Measurements from ENCODE around the gene ZNF350. TPM values are rescaled to one million over a fixed set of nuclear protein-coding genes. Genes with fewer than 3 reads are reported as not detected.

Gene ZNF350
- total RNA-seq, 6 experiments from 2014 or later, result 4.8 to 7.0 (median 5.6) TPM

DNA sequence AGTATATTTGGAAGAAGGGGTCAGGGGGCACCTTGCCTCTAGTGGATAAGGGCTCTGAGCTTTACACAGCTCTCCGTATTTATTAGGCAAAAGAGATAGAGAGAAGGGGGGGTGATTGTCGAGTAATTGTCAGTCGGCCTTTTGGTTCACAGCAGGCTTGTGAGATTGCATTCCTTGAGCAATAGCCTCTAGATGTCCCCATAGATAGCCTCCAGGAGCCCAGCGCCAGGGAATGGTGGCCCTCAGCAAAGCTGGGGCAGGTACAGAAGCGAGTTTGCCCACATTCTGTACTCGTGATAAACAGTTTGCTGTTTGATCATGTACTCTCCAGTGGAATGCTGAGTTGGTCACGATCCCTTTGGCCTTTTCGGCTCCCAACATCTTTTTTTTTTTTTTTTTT lies 54.7 kb downstream of the ZNF350 start:
- peaks cover 28% of the 10 kb centered on the region for H3K9me3 Mint-ChIP-seq
- H3K36me3 Mint-ChIP-seq (ENCODE audit: low read depth), result peaks cover 86% of the 10 kb centered on the region
- H3K4me3 Mint-ChIP-seq, result no peak overlapping the region
- H3K27ac Mint-ChIP-seq, result no peak overlapping the region
- TF ChIP-seq, protein P1, sequence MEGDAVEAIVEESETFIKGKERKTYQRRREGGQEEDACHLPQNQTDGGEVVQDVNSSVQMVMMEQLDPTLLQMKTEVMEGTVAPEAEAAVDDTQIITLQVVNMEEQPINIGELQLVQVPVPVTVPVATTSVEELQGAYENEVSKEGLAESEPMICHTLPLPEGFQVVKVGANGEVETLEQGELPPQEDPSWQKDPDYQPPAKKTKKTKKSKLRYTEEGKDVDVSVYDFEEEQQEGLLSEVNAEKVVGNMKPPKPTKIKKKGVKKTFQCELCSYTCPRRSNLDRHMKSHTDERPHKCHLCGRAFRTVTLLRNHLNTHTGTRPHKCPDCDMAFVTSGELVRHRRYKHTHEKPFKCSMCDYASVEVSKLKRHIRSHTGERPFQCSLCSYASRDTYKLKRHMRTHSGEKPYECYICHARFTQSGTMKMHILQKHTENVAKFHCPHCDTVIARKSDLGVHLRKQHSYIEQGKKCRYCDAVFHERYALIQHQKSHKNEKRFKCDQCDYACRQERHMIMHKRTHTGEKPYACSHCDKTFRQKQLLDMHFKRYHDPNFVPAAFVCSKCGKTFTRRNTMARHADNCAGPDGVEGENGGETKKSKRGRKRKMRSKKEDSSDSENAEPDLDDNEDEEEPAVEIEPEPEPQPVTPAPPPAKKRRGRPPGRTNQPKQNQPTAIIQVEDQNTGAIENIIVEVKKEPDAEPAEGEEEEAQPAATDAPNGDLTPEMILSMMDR (IDR thresholded peaks at IDR 0.05), result no peak
- no peak for DNase-seq
- H3K27me3 Mint-ChIP-seq (ENCODE audit: insufficient read depth), result no peaks in the 10 kb centered on the region
- peaks cover 10% of the 10 kb centered on the region for H3K4me1 Mint-ChIP-seq (ENCODE audit: low read depth)

- Mint-ChIP-seq H3K36me3 (ENCODE audit: low read depth) (peaks cover 52% of the 10 kb centered on the region), H3K4me1 (ENCODE audit: low read depth) (peaks cover 17% of the 10 kb centered on the region), H3K27ac (peak overlapping the region; percentile 79), H3K9me3 (peaks cover 47% of the 10 kb centered on the region), H3K27me3 (ENCODE audit: insufficient read depth) (peaks cover 3% of the 10 kb centered on the region), H3K4me3 (peak overlapping the region; percentile 97)
- TF ChIP-seq, protein P1 (IDR thresholded peaks at IDR 0.05), result no peak
- no peak for DNase-seq
These were observed 58.8 kb downstream of the ZNF350 start for GRCh38 chr19:51927859-51928258.

DNA sequence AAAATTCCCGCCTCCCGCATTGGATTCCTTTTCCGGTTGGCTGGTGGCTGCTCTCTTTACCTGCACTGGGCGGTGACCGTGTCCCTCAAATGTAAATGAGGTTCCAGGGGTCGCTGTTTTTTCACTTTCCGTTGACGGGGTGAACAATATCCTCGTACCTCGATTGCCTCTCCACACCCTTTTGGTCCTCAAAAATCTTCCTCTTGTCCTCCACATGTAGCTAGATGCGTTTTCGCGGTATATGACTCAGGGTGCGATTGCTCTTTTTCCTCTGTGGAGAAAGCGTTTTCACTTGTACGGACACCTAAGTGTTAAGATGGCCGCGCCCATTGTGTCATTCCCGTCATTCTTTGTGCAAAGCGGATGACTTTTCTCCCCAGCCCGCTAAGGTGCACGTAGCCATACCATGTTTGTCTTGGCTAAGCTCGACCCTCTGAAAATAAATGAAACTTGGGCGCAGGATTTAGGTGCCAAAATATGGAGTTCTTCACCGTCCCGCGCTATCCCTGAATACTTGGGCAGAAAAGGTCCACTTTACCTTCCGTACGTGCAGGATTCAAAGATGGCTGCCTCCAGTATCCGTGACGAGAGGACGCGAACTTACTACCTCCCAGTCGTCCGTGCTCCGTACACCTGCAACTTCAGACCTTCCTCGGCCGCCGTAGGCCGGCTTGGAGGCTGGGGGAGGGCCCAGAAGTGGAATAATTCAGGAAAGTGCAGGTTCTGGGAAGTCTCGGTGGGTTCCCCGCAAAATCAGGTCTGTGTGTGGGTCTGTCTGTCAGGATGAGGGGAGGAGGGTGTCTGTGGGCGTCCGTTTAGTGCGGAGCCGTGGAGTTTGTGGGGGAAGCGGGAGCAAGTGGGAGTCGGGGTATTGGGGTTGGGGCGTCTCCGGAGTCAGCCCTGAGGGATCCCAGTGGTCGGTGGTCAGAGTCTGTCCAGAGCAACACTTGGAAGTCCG lies 59.6 kb downstream of the ZNF350 start, which contains the start of gene ZNF613:
ZNF613 (plus strand) TSS at position 689 of the 958 bp plus-strand sequence. CDS start 8,749 bp downstream, outside the sequence.
- TF ChIP-seq, protein P1 (IDR thresholded peaks at IDR 0.05), result peak; percentile 63
- peak; percentile 86 for DNase-seq
- Mint-ChIP-seq H3K27ac (peak within 1 kb of the TSS; percentile 79), H3K4me3 (peak within 1 kb of the TSS; percentile 97), H3K9me3 (peaks cover 55% of the 10 kb centered on the region), H3K27me3 (ENCODE audit: insufficient read depth) (peaks cover 3% of the 10 kb centered on the region), H3K36me3 (ENCODE audit: low read depth) (peaks cover 54% of the 10 kb centered on the region), H3K4me1 (ENCODE audit: low read depth) (peaks cover 17% of the 10 kb centered on the region)

- H3K36me3 Mint-ChIP-seq (ENCODE audit: low read depth), result peaks cover 55% of the 10 kb centered on the region
- H3K4me1 Mint-ChIP-seq (ENCODE audit: low read depth), result peaks cover 17% of the 10 kb centered on the region
- peak overlapping the region; percentile 97 for H3K4me3 Mint-ChIP-seq
- DNase-seq, result no peak
- peaks cover 56% of the 10 kb centered on the region for H3K9me3 Mint-ChIP-seq
- peak overlapping the region; percentile 79 for H3K27ac Mint-ChIP-seq
- TF ChIP-seq, protein P1 (IDR thresholded peaks at IDR 0.05), result no peak
- peaks cover 3% of the 10 kb centered on the region for H3K27me3 Mint-ChIP-seq (ENCODE audit: insufficient read depth)
These were observed 60.2 kb downstream of the ZNF350 start for GRCh38 chr19:51926426-51926783.

- H3K9me3 Mint-ChIP-seq, result peaks cover 93% of the 10 kb centered on the region
- no peak overlapping the region for H3K4me3 Mint-ChIP-seq
- peaks cover 8% of the 10 kb centered on the region for H3K4me1 Mint-ChIP-seq (ENCODE audit: low read depth)
- TF ChIP-seq, protein P1 (IDR thresholded peaks at IDR 0.05), result no peak
- H3K27me3 Mint-ChIP-seq (ENCODE audit: insufficient read depth), result peaks cover 3% of the 10 kb centered on the region
- no peak for DNase-seq
- H3K27ac Mint-ChIP-seq, result no peak overlapping the region
- peaks cover 26% of the 10 kb centered on the region for H3K36me3 Mint-ChIP-seq (ENCODE audit: low read depth)
These were observed 64.7 kb downstream of the ZNF350 start for GRCh38 chr19:51921949-51922348.

Data from HFFc6 (cell line).